ENCODE results near the gene C17orf50.

The C17orf50 gene

DNA sequence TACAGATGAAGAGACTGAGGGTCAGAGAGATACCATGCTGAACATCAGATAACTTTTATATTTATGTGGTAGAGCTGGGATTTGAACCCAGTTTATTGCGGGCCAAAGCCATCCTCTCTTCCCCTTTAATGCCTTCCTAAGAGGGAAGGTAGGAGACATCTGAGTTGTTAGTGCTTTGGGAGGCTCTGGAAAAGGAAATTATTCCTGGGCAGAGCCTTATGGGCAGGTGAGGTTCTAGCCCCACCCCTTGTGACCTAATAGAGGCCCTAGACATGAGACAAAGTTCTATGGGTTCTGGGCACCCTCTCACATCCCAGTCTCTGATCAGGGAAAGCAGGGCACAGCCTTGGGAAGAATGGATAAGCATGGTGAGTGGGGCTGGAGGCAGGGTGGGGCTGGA lies at the start of gene C17orf50:
TSS of gene C17orf50 (plus strand) at position 301 of the 400 bp plus-strand sequence. CDS start at position 356, 55 bp downstream.
- H3K27ac ChIP-seq = no peak within 1 kb of the TSS

GRCh38 chr17:35710950-35711349 lies 49.7 kb upstream of the C17orf50 start:
- no peak overlapping the region for H3K27ac ChIP-seq
- no peak overlapping the region for H3K4me3 ChIP-seq

More for the DNA sequence above, at the start of gene C17orf50:
- H3K4me3 ChIP-seq = no peak within 1 kb of the TSS

DNA sequence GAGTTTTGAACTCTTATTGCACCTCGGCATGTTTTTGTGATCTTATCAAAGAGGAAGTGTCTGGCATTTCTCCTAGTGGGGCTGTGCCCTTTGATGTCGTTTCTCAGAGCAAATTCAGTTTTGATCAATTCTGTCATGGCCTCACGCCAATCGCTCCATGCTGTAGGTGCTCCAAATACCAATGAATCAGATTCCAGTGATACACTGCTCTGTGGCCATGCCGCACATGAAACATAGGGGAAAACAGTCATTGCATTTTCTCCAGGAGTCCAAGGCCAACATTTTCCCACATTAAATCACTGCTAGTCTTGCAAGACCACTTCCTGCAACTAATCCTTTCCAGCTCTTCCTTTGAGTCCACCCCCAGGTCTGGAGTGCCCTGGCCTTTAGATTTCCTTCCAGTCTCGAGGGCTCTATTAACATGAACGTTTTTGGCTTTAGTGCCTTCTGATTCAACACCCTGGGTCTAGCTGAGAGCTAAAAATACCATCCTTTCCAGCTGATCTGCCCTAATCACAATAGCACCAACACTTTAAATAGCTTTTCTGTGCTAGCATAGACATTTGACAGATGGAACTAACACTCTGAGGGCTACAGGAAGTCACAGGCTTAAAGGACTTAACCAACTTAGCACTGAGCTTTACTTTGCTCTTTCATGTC lies 47.5 kb upstream of the C17orf50 start:
- Histone ChIP-seq H3K27ac (no peak overlapping the region), H3K4me3 (no peak overlapping the region)

DNA sequence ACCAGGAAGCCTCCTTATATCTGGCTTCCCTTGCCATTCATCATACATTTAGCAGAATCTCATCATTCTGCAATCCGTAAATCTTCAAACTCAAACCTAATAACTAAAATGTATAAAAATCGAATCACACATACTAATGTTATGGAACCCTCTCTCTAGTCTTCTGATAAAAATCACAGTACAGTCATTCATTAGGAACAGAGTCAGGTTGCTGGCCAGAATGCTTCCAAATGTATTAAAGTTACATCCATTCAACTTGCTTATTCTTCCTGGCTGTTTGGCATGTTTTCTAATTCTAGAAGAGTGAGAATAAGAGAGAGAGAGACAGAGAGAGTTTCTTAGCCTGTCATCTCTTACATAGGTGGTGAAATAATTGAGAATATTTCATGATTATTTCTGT lies 45.7 kb upstream of the C17orf50 start:
- Histone ChIP-seq H3K27ac (no peak overlapping the region), H3K4me3 (no peak overlapping the region)

- Histone ChIP-seq H3K27ac (no peak overlapping the region), H3K4me3 (no peak overlapping the region)
Measured at GRCh38 chr17:35715416-35715815, 45.3 kb upstream of the C17orf50 start.

GRCh38 chr17:35716173-35716572 lies 44.5 kb upstream of the C17orf50 start:
- Histone ChIP-seq H3K4me3 (no peak overlapping the region), H3K27ac (no peak overlapping the region)

DNA sequence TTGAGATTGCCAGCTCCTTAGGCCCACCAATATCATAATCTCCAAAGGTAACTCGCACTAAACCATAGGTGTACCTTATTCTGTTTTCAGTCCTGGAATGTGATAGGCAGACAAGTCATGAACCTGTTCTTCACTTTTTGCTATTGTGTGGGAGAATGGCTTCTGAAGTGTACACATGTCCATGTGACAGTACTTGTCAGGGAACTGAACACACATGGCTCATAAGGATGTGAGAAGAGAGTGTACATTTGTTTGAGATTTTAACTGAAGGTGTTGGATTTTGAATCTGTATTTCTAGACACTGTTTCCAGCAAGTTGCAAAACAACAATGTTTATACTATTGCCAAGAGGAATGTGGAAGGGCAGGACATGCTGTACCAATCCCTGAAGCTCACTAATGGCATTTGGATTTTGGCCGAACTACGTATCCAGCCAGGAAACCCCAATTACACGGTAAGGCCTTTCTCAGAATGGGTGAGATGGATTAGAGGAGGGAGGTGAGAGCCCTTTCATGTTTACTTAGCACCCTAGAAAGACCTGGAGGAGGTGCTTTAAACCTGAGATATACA lies 43.7 kb upstream of the C17orf50 start:
- Histone ChIP-seq H3K4me3 (no peak overlapping the region), H3K27ac (no peak overlapping the region)

- Histone ChIP-seq H3K27ac (no peak overlapping the region), H3K4me3 (no peak overlapping the region)
Measured at GRCh38 chr17:35717475-35717874, 43.2 kb upstream of the C17orf50 start.

- no peak overlapping the region for H3K27ac ChIP-seq
Measured at GRCh38 chr17:35723735-35724134, 37.0 kb upstream of the C17orf50 start.

DNA sequence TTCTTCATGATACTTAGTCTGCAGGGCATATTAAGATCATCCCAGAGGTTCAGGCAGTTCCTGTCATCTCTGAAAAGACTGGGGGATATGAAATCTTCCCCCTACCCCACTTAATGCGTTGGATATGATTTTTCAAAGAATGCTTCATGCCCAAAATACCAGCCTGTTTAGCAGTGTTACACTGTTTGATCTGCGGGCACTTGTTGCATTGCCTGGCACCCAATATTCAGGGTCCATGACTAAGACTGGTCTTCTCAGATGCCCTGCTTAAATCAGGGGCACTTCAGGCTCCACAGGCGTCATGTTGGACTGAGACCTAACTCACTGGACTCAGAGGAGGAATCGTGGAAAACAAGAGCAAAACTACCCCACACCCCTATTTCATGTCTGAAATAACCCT lies 35.6 kb upstream of the C17orf50 start:
- H3K4me3 ChIP-seq = no peak overlapping the region
- no peak overlapping the region for H3K27ac ChIP-seq

More at GRCh38 chr17:35723735-35724134, 37.0 kb upstream of the C17orf50 start:
- no peak overlapping the region for H3K4me3 ChIP-seq

DNA sequence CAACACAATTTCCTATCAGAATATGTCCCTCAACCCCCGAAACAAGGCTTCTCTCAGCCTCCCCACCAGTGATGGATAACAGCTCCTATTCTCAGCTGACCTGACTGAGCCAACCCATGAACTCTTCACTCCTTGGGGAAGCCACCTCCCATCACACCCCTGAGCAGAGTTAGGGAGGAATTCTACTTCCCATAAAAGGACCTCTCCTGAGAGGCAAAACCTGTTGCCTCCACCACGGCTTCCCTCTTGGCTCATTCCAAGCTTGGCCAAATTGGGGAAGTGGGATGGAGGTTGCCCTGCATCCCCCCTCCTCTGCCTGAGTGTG lies 34.9 kb upstream of the C17orf50 start:
- Histone ChIP-seq H3K27ac (no peak overlapping the region), H3K4me3 (no peak overlapping the region)

GRCh38 chr17:35726127-35726952 lies 34.3 kb upstream of the C17orf50 start:
- H3K27ac ChIP-seq = no peak overlapping the region
- no peak overlapping the region for H3K4me3 ChIP-seq

- Histone ChIP-seq H3K27ac (no peak overlapping the region), H3K4me3 (no peak overlapping the region)
Measured at GRCh38 chr17:35726953-35727460, 33.7 kb upstream of the C17orf50 start.

GRCh38 chr17:35727635-35728034 lies 33.1 kb upstream of the C17orf50 start:
- Histone ChIP-seq H3K27ac (no peak overlapping the region), H3K4me3 (no peak overlapping the region)

DNA sequence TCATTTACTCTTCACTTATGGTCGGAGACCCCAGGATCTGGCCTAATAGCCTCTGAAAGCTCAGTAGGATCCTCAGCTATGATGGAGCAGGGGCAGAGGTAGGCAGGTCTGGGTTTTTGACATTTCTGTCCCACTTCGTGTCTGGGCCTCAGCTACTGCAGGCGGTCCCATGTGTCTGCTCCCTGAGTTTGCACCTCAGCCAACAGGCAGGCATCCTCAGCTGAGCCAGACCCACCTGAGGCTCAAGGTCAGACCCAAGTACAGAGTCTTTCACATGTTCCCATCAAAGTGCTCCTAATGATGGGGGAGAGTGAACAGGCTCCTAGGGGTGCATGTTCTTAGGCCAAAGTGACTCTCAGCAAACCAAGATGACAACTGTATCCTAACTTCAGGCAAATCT lies 32.1 kb upstream of the C17orf50 start:
- no peak overlapping the region for H3K27ac ChIP-seq
- H3K4me3 ChIP-seq = no peak overlapping the region

GRCh38 chr17:35729405-35729833 lies 31.3 kb upstream of the C17orf50 start:
- Histone ChIP-seq H3K27ac (no peak overlapping the region), H3K4me3 (no peak overlapping the region)

DNA sequence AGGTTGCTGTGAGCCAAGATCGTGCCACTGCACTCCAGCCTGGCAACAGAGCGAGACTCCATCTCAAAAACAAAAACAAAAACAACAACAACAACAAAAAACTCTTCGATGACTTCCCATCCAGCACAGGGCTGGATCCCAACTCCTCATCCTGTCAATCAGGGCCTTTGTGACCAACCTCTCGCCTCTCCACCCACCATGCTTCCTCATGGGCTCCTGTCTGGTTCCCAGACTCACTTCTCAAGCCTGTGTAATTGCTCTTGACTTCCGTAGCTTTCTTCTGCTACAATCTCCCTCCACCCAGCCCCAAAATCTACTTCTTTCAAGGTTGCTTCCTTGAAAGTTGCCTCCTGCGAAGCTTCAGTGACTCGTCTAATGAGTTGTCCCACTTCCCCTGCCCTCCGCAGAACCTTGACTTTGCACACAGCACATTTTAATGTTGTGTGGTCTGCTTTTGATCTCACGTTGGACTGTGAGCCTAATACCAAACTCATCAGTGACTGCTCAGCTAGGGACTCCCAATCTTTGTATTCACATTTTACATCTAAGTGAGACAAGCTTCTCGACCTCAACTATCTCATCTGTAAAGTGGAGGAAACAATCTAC lies 30.2 kb upstream of the C17orf50 start:
- Histone ChIP-seq H3K27ac (no peak overlapping the region), H3K4me3 (no peak overlapping the region)

GRCh38 chr17:35731239-35731916 lies 29.3 kb upstream of the C17orf50 start, which contains the start of gene RASL10B:
Gene RASL10B (plus strand): TSS chr17:35731639. CDS start chr17:35735185, 3,546 bp downstream.
- Histone ChIP-seq H3K4me3 (peak within 1 kb of the TSS; percentile 40 to 60 (median 46)), H3K27ac (peak within 1 kb of the TSS in 7 of 21 experiments; percentile 23 to 77 (median 39))
